HepG2 (cell line): ENCODE measurements around the gene DUS3L. TPM values are rescaled to one million over a fixed set of nuclear protein-coding genes. Genes with fewer than 3 reads are reported as not detected.

ENCODE experiments used
- AKAP8 ChIP-seq: sonication (generic); formaldehyde crosslinking; IDR thresholded peaks from 2 replicates; pipeline ENCODE4 v1.5.1; 2020; ENCODE audit warnings: mild to moderate bottlenecking, missing genetic modification reagents
- ATRX ChIP-seq: sonication (generic); formaldehyde crosslinking; IDR thresholded peaks from 2 replicates; pipeline ENCODE4 v1.4.0; 2020; ENCODE audit warnings: missing genetic modification reagents, borderline replicate concordance
- CCAR2 ChIP-seq: fragments of 200-400 bp; formaldehyde crosslinking; optimal IDR thresholded peaks from 2 replicates; pipeline ENCODE3; 2018; ENCODE audit warnings: low read depth, mild to moderate bottlenecking, low read length, moderate library complexity
- ELF3 ChIP-seq: IDR thresholded peaks from 2 replicates; pipeline ENCODE4 v1.6.1; 2016; ENCODE audit warnings: missing genetic modification reagents, missing compliant biosample characterization
- ESRRA ChIP-seq: sonication (generic); formaldehyde crosslinking; IDR thresholded peaks from 2 replicates; pipeline ENCODE4 v1.5.1; 2020; ENCODE audit warnings: mild to moderate bottlenecking, low read depth, missing genetic modification reagents
- GABPB1 ChIP-seq: IDR thresholded peaks from 2 replicates; pipeline ENCODE4 v1.6.1; 2016; ENCODE audit warnings: mild to moderate bottlenecking, missing genetic modification reagents, moderate library complexity, missing compliant biosample characterization
- HDAC6 ChIP-seq: fragments of 200-600 bp; sonication (generic); IDR thresholded peaks from 2 replicates; pipeline ENCODE4 v1.7.0; 2017; ENCODE audit warnings: mild to moderate bottlenecking, antibody characterized with exemption, low read length, low read depth
- HOXA9 ChIP-seq: sonication (generic); formaldehyde crosslinking; IDR thresholded peaks from 2 replicates; pipeline ENCODE4 v1.8.1; 2022; ENCODE audit warnings: missing genetic modification reagents, mild to moderate bottlenecking, moderate library complexity, borderline replicate concordance
- KDM6A ChIP-seq: IDR thresholded peaks from 2 replicates; pipeline ENCODE4 v1.6.1; 2016; ENCODE audit warnings: low read depth
- MED1 ChIP-seq: sonication (generic); formaldehyde crosslinking; IDR thresholded peaks from 2 replicates; pipeline ENCODE4 v1.4.0; 2020; ENCODE audit warnings: missing genetic modification reagents
- NFYB ChIP-seq: sonication (generic); formaldehyde crosslinking; IDR thresholded peaks from 2 replicates; pipeline ENCODE4 v1.4.0; 2020; ENCODE audit warnings: missing genetic modification reagents
- PPARG ChIP-seq: conservative IDR thresholded peaks from 2 replicates; pipeline ENCODE4 v1.6.1; 2016; ENCODE audit warnings: missing biosample characterization, missing genetic modification reagents
- SCMH1 ChIP-seq: sonication (generic); formaldehyde crosslinking; IDR thresholded peaks from 2 replicates; pipeline ENCODE4 v1.9.0; 2021; ENCODE audit warnings: missing genetic modification reagents, mild to moderate bottlenecking, borderline replicate concordance
- SIN3A ChIP-seq: IDR thresholded peaks from 2 replicates; pipeline ENCODE4 v1.6.1; 2011; ENCODE audit warnings: low read depth, mild to moderate bottlenecking, control low read depth, low read length, borderline replicate concordance
- SIX4 ChIP-seq: sonication (generic); formaldehyde crosslinking; IDR thresholded peaks from 2 replicates; pipeline ENCODE4 v1.4.0; 2020; ENCODE audit warnings: missing genetic modification reagents
- SRSF9 ChIP-seq: fragments of 200-400 bp; formaldehyde crosslinking; IDR thresholded peaks from 2 replicates; pipeline ENCODE4 v1.6.1; 2018; ENCODE audit warnings: borderline replicate concordance, mild to moderate bottlenecking, low read depth, low read length; ENCODE audit not compliant: insufficient read depth, poor library complexity, severe bottlenecking
- SUZ12 ChIP-seq: fragments of 150-350 bp; IDR thresholded peaks from 2 replicates; pipeline ENCODE4 v1.6.1; 2014; ENCODE audit warnings: low read depth, low read length
- ZMAT3 ChIP-seq: sonication (generic); formaldehyde crosslinking; conservative IDR thresholded peaks from 2 replicates; pipeline ENCODE4 v1.7.0; 2021; ENCODE audit warnings: missing genetic modification reagents
- ZNF44 ChIP-seq: sonication (generic); formaldehyde crosslinking; IDR thresholded peaks from 2 replicates; pipeline ENCODE4 v1.5.1; 2020; ENCODE audit warnings: mild to moderate bottlenecking, missing genetic modification reagents
- ZNF468 ChIP-seq: sonication (generic); formaldehyde crosslinking; IDR thresholded peaks from 2 replicates; pipeline ENCODE4 v1.8.0; 2022; ENCODE audit warnings: mild to moderate bottlenecking, moderate library complexity, missing genetic modification reagents
- ZNF567 ChIP-seq: sonication (generic); formaldehyde crosslinking; IDR thresholded peaks from 2 replicates; pipeline ENCODE4 v1.8.1; 2023; ENCODE audit warnings: mild to moderate bottlenecking, missing genetic modification reagents, borderline replicate concordance
- ZNF660 ChIP-seq: sonication (generic); formaldehyde crosslinking; IDR thresholded peaks from 2 replicates; pipeline ENCODE4 v1.5.1; 2020; ENCODE audit warnings: mild to moderate bottlenecking, low read depth, missing genetic modification reagents, borderline replicate concordance
- ZNF776 ChIP-seq: sonication (generic); formaldehyde crosslinking; IDR thresholded peaks from 2 replicates; pipeline ENCODE4 v1.4.0; 2020; ENCODE audit warnings: mild to moderate bottlenecking, missing genetic modification reagents
- ZSCAN29 ChIP-seq: sonication (generic); formaldehyde crosslinking; conservative IDR thresholded peaks from 2 replicates; pipeline ENCODE4 v1.4.0; 2020; ENCODE audit warnings: mild to moderate bottlenecking, missing genetic modification reagents
- polyA plus RNA-seq, 8 experiments: library from polyadenylated mRNA; depleted of rRNA in 3 of 8; stranded (reverse) in 7 of 8; unstranded in 1 of 8; fragments of >200 nt; fragmentation: Illumina TruSeq in 4 of 8; extraction: Trizol in 4 of 8; gene quantifications; 2 replicates each; pipeline versions ENCODE4 v1.2.1 to v1.2.3, GENCODE V29; 2011 to 2016; ENCODE audit warnings: low read depth in 4 of 8, missing spikeins in 1 of 8, mixed read lengths in 1 of 8; ENCODE audit not compliant: insufficient read depth in 1 of 8
- total RNA-seq, 5 experiments: library from RNA; depleted of rRNA; stranded (reverse); fragments of >200 nt; fragmentation: Illumina TruSeq; extraction: Trizol; gene quantifications; 2 replicates each; pipeline ENCODE4 v1.2.3, GENCODE V29; 2016; ENCODE audit warnings: low read depth in 1 of 5
- TF ChIP-seq, protein P1 (sequence below): sonication (generic); formaldehyde crosslinking; IDR thresholded peaks from 2 replicates; pipeline ENCODE4 v1.8.0; 2022; ENCODE audit warnings: mild to moderate bottlenecking, missing genetic modification reagents
- TF ChIP-seq, protein P2 (sequence below): sonication (generic); formaldehyde crosslinking; IDR thresholded peaks from 2 replicates; pipeline ENCODE4 v1.4.0; 2020; ENCODE audit warnings: missing genetic modification reagents
- TF ChIP-seq, protein P3 (sequence below): IDR thresholded peaks from 2 replicates; pipeline ENCODE4 v1.6.1; 2016; ENCODE audit warnings: mild to moderate bottlenecking, missing biosample characterization, missing genetic modification reagents
- TF ChIP-seq, protein P4 (sequence below): sonication (generic); formaldehyde crosslinking; IDR thresholded peaks from 2 replicates; pipeline ENCODE4 v1.5.0; 2020; ENCODE audit warnings: mild to moderate bottlenecking, low read depth, missing genetic modification reagents, borderline replicate concordance

DUS3L gene
- total and polyA plus RNA-seq, 2 of the 13 experiments (the other 11 are each of a cell fraction or from before 2014, with no cell fraction given), result 13.3 to 25.1 TPM

GRCh38 chr19:5803752-5804515, 13.0 kb upstream of the DUS3L start (continued):
- no peak for TF ChIP-seq SRSF9
- TF ChIP-seq KDM6A (CRISPR knock-in tag), result no peak
- peak; percentile 56; the same call in 1 of the 2 replicates for TF ChIP-seq HOXA9 (CRISPR knock-in tag)
- no peak for TF ChIP-seq SIN3A
- TF ChIP-seq, protein P1, sequence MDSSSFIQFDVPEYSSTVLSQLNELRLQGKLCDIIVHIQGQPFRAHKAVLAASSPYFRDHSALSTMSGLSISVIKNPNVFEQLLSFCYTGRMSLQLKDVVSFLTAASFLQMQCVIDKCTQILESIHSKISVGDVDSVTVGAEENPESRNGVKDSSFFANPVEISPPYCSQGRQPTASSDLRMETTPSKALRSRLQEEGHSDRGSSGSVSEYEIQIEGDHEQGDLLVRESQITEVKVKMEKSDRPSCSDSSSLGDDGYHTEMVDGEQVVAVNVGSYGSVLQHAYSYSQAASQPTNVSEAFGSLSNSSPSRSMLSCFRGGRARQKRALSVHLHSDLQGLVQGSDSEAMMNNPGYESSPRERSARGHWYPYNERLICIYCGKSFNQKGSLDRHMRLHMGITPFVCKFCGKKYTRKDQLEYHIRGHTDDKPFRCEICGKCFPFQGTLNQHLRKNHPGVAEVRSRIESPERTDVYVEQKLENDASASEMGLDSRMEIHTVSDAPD (CRISPR knock-in tag), result 0 out of 2 replicates have a peak, but pooled peaks have one; percentile 64
- no peak for TF ChIP-seq PPARG (CRISPR knock-in tag)
- no peak; the same call in 1 of the 2 replicates for TF ChIP-seq ESRRA (CRISPR knock-in tag)
- no peak for TF ChIP-seq CCAR2
- TF ChIP-seq SIX4 (CRISPR knock-in tag), result no peak
- TF ChIP-seq ZNF660 (CRISPR knock-in tag), result no peak
- peak; percentile 11; the same call in 1 of the 2 replicates for TF ChIP-seq ELF3
- TF ChIP-seq ZNF468, result no peak
- TF ChIP-seq HDAC6, result no peak
- 0 out of 2 replicates have a peak, but pooled peaks have one; percentile 60 for TF ChIP-seq ZNF776 (CRISPR knock-in tag)
- TF ChIP-seq ATRX (CRISPR knock-in tag), result no peak
- TF ChIP-seq, protein P2, sequence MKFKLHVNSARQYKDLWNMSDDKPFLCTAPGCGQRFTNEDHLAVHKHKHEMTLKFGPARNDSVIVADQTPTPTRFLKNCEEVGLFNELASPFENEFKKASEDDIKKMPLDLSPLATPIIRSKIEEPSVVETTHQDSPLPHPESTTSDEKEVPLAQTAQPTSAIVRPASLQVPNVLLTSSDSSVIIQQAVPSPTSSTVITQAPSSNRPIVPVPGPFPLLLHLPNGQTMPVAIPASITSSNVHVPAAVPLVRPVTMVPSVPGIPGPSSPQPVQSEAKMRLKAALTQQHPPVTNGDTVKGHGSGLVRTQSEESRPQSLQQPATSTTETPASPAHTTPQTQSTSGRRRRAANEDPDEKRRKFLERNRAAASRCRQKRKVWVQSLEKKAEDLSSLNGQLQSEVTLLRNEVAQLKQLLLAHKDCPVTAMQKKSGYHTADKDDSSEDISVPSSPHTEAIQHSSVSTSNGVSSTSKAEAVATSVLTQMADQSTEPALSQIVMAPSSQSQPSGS (CRISPR knock-in tag), result no peak
- no peak; the same call in 1 of the 2 replicates for TF ChIP-seq ZNF44 (CRISPR knock-in tag)
- 0 out of 2 replicates have a peak, but pooled peaks have one; percentile 65 for TF ChIP-seq ZNF567
- TF ChIP-seq NFYB, result no peak
- peak; percentile 23; the same call in 1 of the 2 replicates for TF ChIP-seq MED1 (CRISPR knock-in tag)
- TF ChIP-seq GABPB1 (CRISPR knock-in tag), result peak; percentile 75; the same call in 1 of the 2 replicates
- TF ChIP-seq ZMAT3, result peak; percentile 59; the same call in 1 of the 2 replicates
- no peak for TF ChIP-seq SCMH1
- TF ChIP-seq, protein P3, sequence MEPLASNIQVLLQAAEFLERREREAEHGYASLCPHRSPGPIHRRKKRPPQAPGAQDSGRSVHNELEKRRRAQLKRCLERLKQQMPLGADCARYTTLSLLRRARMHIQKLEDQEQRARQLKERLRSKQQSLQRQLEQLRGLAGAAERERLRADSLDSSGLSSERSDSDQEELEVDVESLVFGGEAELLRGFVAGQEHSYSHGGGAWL (CRISPR knock-in tag), result no peak
- peak; percentile 70; the same call in 1 of the 2 replicates for TF ChIP-seq AKAP8
- TF ChIP-seq, protein P4, sequence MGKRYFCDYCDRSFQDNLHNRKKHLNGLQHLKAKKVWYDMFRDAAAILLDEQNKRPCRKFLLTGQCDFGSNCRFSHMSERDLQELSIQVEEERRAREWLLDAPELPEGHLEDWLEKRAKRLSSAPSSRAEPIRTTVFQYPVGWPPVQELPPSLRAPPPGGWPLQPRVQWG (CRISPR knock-in tag), result no peak
- TF ChIP-seq SUZ12, result no peak
- 0 out of 2 replicates have a peak, but pooled peaks have one; percentile 58 for TF ChIP-seq ZSCAN29
